Right atrium auricular region (tissue), 2 donors: ENCODE measurements around the gene ENTHD1. TPM values are rescaled to one million over a fixed set of nuclear protein-coding genes. Genes with fewer than 3 reads are reported as not detected.

Experiments used
- DNase-seq: peaks from one replicate; pipeline ENCODE4 v3.0.0-alpha.2; 2019; ENCODE audit warnings: low spot score
- H3K27ac ChIP-seq, 2 donors: fragments of 200-600 bp; sonication (generic); 1 replicate in 1 of 2; 2 replicates in 1 of 2; pipeline ENCODE4 v1.5.1; 2016 to 2019
- H3K27me3 ChIP-seq, 2 donors: fragments of 200-600 bp; sonication (generic); one replicate each; pipeline versions ENCODE4 v1.5.1 to v1.6.0; 2017 to 2019
- H3K36me3 ChIP-seq: fragments of 200-600 bp; sonication (generic); one replicate; pipeline ENCODE4 v1.5.1; 2016
- H3K4me1 ChIP-seq, 2 donors: fragments of 200-600 bp; sonication (generic); one replicate each; pipeline versions ENCODE4 v1.5.1 to v1.6.0; 2017 to 2019
- H3K4me3 ChIP-seq, 2 donors: fragments of 200-600 bp; sonication (generic); 1 replicate in 1 of 2; 2 replicates in 1 of 2; pipeline ENCODE4 v1.5.1; 2017 to 2019; ENCODE audit warnings: mild to moderate bottlenecking in 1 of 2, moderate library complexity in 1 of 2
- H3K9me3 ChIP-seq, 2 donors: fragments of 200-600 bp; sonication (generic); one replicate each; pipeline ENCODE4 v1.5.1; 2019
- CTCF ChIP-seq, 2 donors: fragments of 200-600 bp; sonication (generic); IDR thresholded peaks; one replicate each; pipeline ENCODE4 v1.5.1; 2019; ENCODE audit warnings: antibody characterized with exemption in 2 of 2
- total RNA-seq, 2 donors: library from RNA; depleted of rRNA; stranded (reverse); fragments of >200 nt; gene quantifications; one replicate each; pipeline ENCODE4 v1.1.0, GENCODE V29; 2016

ENTHD1 gene
- total RNA-seq, 2 donors from 2014 or later: not detected

GRCh38 chr22:39839917-39840510 is 53.5 kb downstream of the ENTHD1 start:
- H3K27me3 ChIP-seq: no peaks in the 10 kb centered on the region

DNA sequence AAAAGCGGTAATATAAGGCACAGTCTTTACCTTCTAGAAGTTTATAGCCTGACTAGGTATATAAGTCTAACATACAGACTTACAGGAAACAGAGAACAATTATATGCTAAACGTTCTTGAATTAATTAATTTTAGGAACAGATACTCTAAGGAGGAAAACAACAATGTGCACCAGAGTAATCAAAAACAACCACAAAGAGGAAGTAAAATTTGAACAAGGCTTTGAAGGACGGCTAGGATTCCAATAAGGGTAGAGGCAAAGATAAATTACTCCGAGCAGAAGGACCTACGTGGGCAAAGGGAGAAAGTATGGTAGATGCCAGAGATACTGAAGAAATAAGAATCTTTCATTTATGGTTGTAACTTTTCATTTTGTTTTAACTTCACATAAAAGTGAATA is 54.4 kb downstream of the ENTHD1 start:
- H3K9me3 ChIP-seq: no peaks in the 10 kb centered on the region
- H3K27me3 ChIP-seq: no peaks in the 10 kb centered on the region
- DNase-seq: no peak
- H3K4me1 ChIP-seq: no peaks in the 10 kb centered on the region
- no peak for TF ChIP-seq CTCF (IDR thresholded peaks at IDR 0.05)
- no peak overlapping the region for H3K4me3 ChIP-seq
- H3K36me3 ChIP-seq: no peaks in the 10 kb centered on the region
- H3K27ac ChIP-seq: no peak overlapping the region

More at GRCh38 chr22:39839917-39840510, 53.5 kb downstream of the ENTHD1 start:
- Histone ChIP-seq H3K36me3 (no peaks in the 10 kb centered on the region), H3K9me3 (no peaks in the 10 kb centered on the region), H3K4me3 (no peak overlapping the region), H3K27ac (no peak overlapping the region), H3K4me1 (no peaks in the 10 kb centered on the region)
- TF ChIP-seq CTCF (IDR thresholded peaks at IDR 0.05): no peak
- DNase-seq: no peak

GRCh38 chr22:39833610-39834009 is 60.0 kb downstream of the ENTHD1 start:
- H3K4me3 ChIP-seq: no peak overlapping the region
- no peaks in the 10 kb centered on the region for H3K36me3 ChIP-seq
- TF ChIP-seq CTCF (IDR thresholded peaks at IDR 0.05): no peak
- H3K4me1 ChIP-seq: no peaks in the 10 kb centered on the region
- H3K27me3 ChIP-seq: no peaks in the 10 kb centered on the region
- DNase-seq: no peak
- H3K27ac ChIP-seq: no peak overlapping the region
- H3K9me3 ChIP-seq: no peaks in the 10 kb centered on the region

DNA sequence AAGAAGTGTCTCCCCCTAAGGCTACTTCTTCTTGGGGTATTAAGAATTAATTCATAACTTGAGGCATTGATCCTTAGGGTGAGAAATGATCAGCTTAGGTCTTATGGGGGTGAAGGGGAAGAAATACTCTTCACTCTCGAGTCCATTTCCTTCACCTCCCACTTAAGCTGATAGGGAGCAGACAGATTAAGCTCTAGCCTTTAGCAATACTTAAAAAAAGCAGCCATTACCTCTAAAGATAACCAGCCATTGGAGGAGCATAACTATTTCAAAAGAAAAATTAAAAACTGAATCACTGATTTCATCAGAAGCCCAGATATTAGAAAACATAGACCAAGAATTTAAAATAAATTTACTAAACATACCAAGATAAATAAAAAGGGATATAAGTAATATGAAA is 60.5 kb downstream of the ENTHD1 start:
- no peak for DNase-seq
- no peaks in the 10 kb centered on the region for H3K27me3 ChIP-seq
- no peak for TF ChIP-seq CTCF (IDR thresholded peaks at IDR 0.05)
- no peaks in the 10 kb centered on the region for H3K36me3 ChIP-seq
- no peaks in the 10 kb centered on the region for H3K4me1 ChIP-seq
- no peak overlapping the region for H3K4me3 ChIP-seq
- no peak overlapping the region for H3K27ac ChIP-seq
- H3K9me3 ChIP-seq: no peaks in the 10 kb centered on the region

- H3K27me3 ChIP-seq: no peaks in the 10 kb centered on the region
These were observed 60.9 kb downstream of the ENTHD1 start for GRCh38 chr22:39832627-39833074.

More at GRCh38 chr22:39832627-39833074, 60.9 kb downstream of the ENTHD1 start:
- no peak for DNase-seq
- H3K4me1 ChIP-seq: no peaks in the 10 kb centered on the region
- H3K27ac ChIP-seq: no peak overlapping the region
- no peaks in the 10 kb centered on the region for H3K36me3 ChIP-seq
- H3K4me3 ChIP-seq: no peak overlapping the region
- no peaks in the 10 kb centered on the region for H3K9me3 ChIP-seq
- no peak for TF ChIP-seq CTCF (IDR thresholded peaks at IDR 0.05)
